HCT116 (cell line): Measurements from ENCODE around the gene TNS3. TPM values are rescaled to one million over a fixed set of nuclear protein-coding genes. Genes with fewer than 3 reads are reported as not detected.

Experiments used
- ATAC-seq: fragments of 200-7000 bp; cut with Tn5 transposase; 2 replicates; pipeline ENCODE4 v1.9.1; 2020; ENCODE audit warnings: mild to moderate bottlenecking, moderate library complexity
- BruUV-seq: library from RNA; stranded (reverse); fragments of 400-500 nt; replicated peaks from 2 replicates; lab custom pipeline; 2021; lab: Mats Ljungman, UMichigan
- CTCF ChIA-PET: fragments of 300-600 bp; sonication (Branson Sonifier 250); formaldehyde crosslinking; loops from one replicate; lab custom pipeline; 2021; ENCODE audit warnings: antibody characterized with exemption; lab: Charles Lee
- POLR2A ChIA-PET: fragments of 300-600, 350-600 bp; sonication (Branson Sonifier 250); formaldehyde crosslinking; loops from one replicate; lab custom pipeline; 2021; ENCODE audit warnings: antibody characterized with exemption; lab: Charles Lee
- RAD21 ChIA-PET, 2 experiments: fragments of 300-600 bp; sonication (Branson Sonifier 250); formaldehyde crosslinking; loops; one replicate each; lab custom pipeline; 2023; ENCODE audit warnings: low total read pairs in 2 of 2; ENCODE audit not compliant: uncharacterized antibody in 2 of 2, unreplicated experiment in 2 of 2, low non-redundant PET in 1 of 2; lab: Charles Lee
- DNase-seq: peaks from one replicate; pipeline ENCODE4 v3.0.0-alpha.2; 2010; ENCODE audit warnings: low read depth, low spot score
- H2AFZ ChIP-seq: fragments of 200-600 bp; shearing (Covaris generic), sonication (generic); 2 replicates; pipeline ENCODE4 v1.6.1; 2017; ENCODE audit warnings: low read depth, mixed run types, mixed read lengths, antibody characterized with exemption, low read length; ENCODE audit not compliant: poor library complexity, severe bottlenecking
- H3K27ac ChIP-seq: 2 replicates; pipeline ENCODE4 v1.5.1; 2012; ENCODE audit warnings: low read depth, low read length
- H3K27me3 ChIP-seq: fragments of 200-600 bp; sonication (generic); 2 replicates; pipeline ENCODE4 v1.6.1; 2016; ENCODE audit warnings: mixed run types, low read length, mixed read lengths; ENCODE audit not compliant: insufficient read depth
- H3K36me3 ChIP-seq, 2 experiments: fragments of 200-500 bp in 1 of 2; fragments of 200-600 bp in 1 of 2; sonication (Bioruptor generic) in 1 of 2; sonication (generic) in 1 of 2; 2 replicates each; pipeline versions ENCODE4 v1.5.1 to v1.6.1; 2014 to 2016; ENCODE audit warnings: low read length in 2 of 2, inconsistent platforms in 1 of 2, mixed read lengths in 1 of 2, mixed run types in 1 of 2; ENCODE audit not compliant: insufficient read depth in 2 of 2, control insufficient read depth in 1 of 2
- H3K4me1 ChIP-seq, 2 experiments: fragments of 200-600 bp in 1 of 2; sonication (generic) in 1 of 2; 2 replicates each; pipeline versions ENCODE4 v1.5.1 to v1.6.1; 2012 to 2017; ENCODE audit warnings: low read length in 2 of 2, inconsistent platforms in 1 of 2, mild to moderate bottlenecking in 1 of 2, mixed read lengths in 1 of 2, mixed run types in 1 of 2, moderate library complexity in 1 of 2; ENCODE audit not compliant: insufficient read depth in 2 of 2, control insufficient read depth in 1 of 2
- H3K4me2 ChIP-seq: fragments of 200-600 bp; sonication (generic); 2 replicates; pipeline ENCODE4 v1.6.1; 2017; ENCODE audit warnings: mixed run types, low read length, mixed read lengths
- H3K4me3 ChIP-seq, 2 experiments: fragments of 200-600 bp in 1 of 2; sonication (generic) in 1 of 2; replicated peaks in 1 of 2; 2 replicates each; pipeline ENCODE4 v1.5.1; 2011 to 2016; ENCODE audit warnings: low read length in 2 of 2, control low read depth in 1 of 2, low read depth in 1 of 2, mild to moderate bottlenecking in 1 of 2, mixed read lengths in 1 of 2, mixed run types in 1 of 2
- H3K79me2 ChIP-seq: fragments of 200-600 bp; sonication (generic); 2 replicates; pipeline ENCODE4 v1.6.1; 2017; ENCODE audit warnings: mild to moderate bottlenecking, mixed run types, low read length, moderate library complexity, mixed read lengths; ENCODE audit not compliant: insufficient read depth
- H3K9ac ChIP-seq: fragments of 200-600 bp; sonication (generic); 2 replicates; pipeline ENCODE4 v1.6.1; 2016; ENCODE audit warnings: low read length, mixed read lengths
- H3K9me2 ChIP-seq: fragments of 200-600 bp; sonication (generic), shearing (Covaris generic); 2 replicates; pipeline ENCODE4 v1.6.1; 2017; ENCODE audit warnings: mixed run types, mild to moderate bottlenecking, moderate library complexity; ENCODE audit not compliant: insufficient read depth
- H3K9me3 ChIP-seq, 2 experiments: fragments of 200-500 bp in 1 of 2; fragments of 200-600 bp in 1 of 2; sonication (Bioruptor generic) in 1 of 2; sonication (generic) in 1 of 2; 2 replicates each; pipeline ENCODE4 v1.6.1; 2014 to 2017; ENCODE audit warnings: low read length in 2 of 2, mixed read lengths in 2 of 2, inconsistent platforms in 1 of 2, low read depth in 1 of 2, mild to moderate bottlenecking in 1 of 2, mixed run types in 1 of 2, moderate library complexity in 1 of 2; ENCODE audit not compliant: control insufficient read depth in 1 of 2, insufficient read depth in 1 of 2
- H4K20me1 ChIP-seq: fragments of 200-600 bp; sonication (generic), shearing (Covaris generic); 2 replicates; pipeline ENCODE4 v1.6.1; 2017; ENCODE audit warnings: mixed run types, mild to moderate bottlenecking, moderate library complexity; ENCODE audit not compliant: insufficient read depth
- CBX3 ChIP-seq: IDR thresholded peaks from 2 replicates; pipeline ENCODE4 v1.6.1; 2012; ENCODE audit warnings: low read depth
- ELF1 ChIP-seq: IDR thresholded peaks from 2 replicates; pipeline ENCODE4 v1.6.1; 2012; ENCODE audit warnings: low read depth, borderline replicate concordance
- SIN3A ChIP-seq: IDR thresholded peaks from 2 replicates; pipeline ENCODE4 v1.6.1; 2012; ENCODE audit warnings: low read depth
- SRF ChIP-seq: IDR thresholded peaks from 2 replicates; pipeline ENCODE4 v1.6.1; 2012; ENCODE audit warnings: low read depth
- TCF7L2 ChIP-seq: IDR thresholded peaks from 2 replicates; pipeline ENCODE4 v1.7.0; 2011; ENCODE audit warnings: borderline replicate concordance, inconsistent platforms; ENCODE audit not compliant: insufficient read depth, insufficient read length; ENCODE audit errors: extremely low read depth
- ZNF274 ChIP-seq: fragments of 200-500 bp; sonication (Bioruptor generic); IDR thresholded peaks from 2 replicates; pipeline ENCODE4 v1.6.1; 2014; ENCODE audit warnings: mild to moderate bottlenecking, low read depth, low read length, inconsistent platforms
- intact Hi-C: fragments of 100-400 bp; cut with micrococcal nuclease; formaldehyde crosslinking; loops from 2 replicates; pipeline ENCODE4 v1.10.0; 2022
- total RNA-seq: library from RNA; stranded (reverse); gene quantifications from one replicate; pipeline ENCODE4 v1.2.1, GENCODE V29; 2021; ENCODE audit not compliant: unreplicated experiment
- TF ChIP-seq, protein P1 (sequence below): IDR thresholded peaks from 2 replicates; pipeline ENCODE4 v1.6.1; 2011; ENCODE audit warnings: mild to moderate bottlenecking, low read length, moderate library complexity; ENCODE audit not compliant: insufficient replicate concordance; ENCODE audit errors: extremely low read depth
- TF ChIP-seq, protein P2 (sequence below): IDR thresholded peaks from 2 replicates; pipeline ENCODE4 v1.6.1; 2012
- TF ChIP-seq, protein P3 (sequence below): IDR thresholded peaks from 2 replicates; pipeline ENCODE4 v1.6.1; 2012; ENCODE audit warnings: low read depth
- TF ChIP-seq, protein P4 (sequence below): IDR thresholded peaks from 2 replicates; pipeline ENCODE4 v1.6.1; 2012

TNS3 gene
- total RNA-seq, 1 experiment from 2014 or later: 9.1 TPM

DNA sequence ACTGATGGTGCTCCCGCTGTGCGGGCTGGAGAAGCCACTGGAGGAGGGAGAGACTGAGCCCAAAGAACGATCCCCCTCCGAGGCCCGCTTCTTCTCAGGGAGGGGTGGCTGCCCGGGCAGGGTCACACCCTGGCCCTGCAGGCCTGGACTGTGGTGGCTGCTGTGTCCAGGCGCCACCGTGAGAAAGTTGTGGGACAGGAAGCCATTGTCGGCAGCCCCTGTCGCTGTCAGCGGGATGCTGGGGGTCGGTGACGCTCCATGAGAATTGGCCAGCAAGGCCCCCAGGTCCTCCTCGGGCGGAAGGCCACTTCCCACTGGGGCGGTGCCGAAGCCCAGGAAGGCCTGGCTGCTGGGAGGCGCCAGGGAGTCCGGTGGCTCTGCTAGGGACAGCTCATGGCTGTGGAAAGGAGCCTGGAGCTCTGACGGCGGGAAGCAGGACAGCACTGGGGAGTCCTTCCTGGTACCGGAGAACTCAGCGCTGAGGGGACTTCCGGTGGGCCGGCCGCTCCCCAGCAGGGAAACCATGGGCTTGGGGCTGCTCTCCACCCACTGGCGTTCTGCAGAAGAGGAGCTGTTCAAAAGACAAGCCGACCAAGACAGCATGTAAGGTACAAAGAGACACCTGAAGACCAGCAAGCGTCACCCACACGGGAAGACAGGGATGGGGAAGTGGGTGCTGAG lies 278.8 kb downstream of the TNS3 start (continued):
- TF ChIP-seq, protein P1, sequence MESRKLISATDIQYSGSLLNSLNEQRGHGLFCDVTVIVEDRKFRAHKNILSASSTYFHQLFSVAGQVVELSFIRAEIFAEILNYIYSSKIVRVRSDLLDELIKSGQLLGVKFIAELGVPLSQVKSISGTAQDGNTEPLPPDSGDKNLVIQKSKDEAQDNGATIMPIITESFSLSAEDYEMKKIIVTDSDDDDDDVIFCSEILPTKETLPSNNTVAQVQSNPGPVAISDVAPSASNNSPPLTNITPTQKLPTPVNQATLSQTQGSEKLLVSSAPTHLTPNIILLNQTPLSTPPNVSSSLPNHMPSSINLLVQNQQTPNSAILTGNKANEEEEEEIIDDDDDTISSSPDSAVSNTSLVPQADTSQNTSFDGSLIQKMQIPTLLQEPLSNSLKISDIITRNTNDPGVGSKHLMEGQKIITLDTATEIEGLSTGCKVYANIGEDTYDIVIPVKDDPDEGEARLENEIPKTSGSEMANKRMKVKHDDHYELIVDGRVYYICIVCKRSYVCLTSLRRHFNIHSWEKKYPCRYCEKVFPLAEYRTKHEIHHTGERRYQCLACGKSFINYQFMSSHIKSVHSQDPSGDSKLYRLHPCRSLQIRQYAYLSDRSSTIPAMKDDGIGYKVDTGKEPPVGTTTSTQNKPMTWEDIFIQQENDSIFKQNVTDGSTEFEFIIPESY: no peak

DNA sequence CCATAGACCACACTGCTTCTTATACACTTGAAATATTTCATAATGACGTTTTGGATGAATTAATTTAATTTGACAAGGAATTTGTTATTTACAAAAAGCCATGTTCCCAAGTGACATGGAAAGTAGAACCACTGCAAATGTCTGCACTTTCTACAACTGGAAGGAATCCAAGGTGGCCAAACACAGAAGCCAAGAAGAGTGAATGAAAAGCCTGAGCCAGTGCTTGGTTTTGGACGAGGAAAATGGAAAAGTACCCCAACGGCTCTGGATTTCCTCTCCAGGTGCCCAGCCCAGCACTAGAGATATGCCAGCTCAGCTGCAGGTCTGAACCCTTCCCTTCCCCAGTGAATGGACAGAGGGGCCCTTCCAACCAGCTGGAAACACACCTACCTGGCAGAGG lies 279.4 kb downstream of the TNS3 start:
- RAD21 ChIA-PET: no interaction called here
- Histone ChIP-seq H3K4me2 (no peak overlapping the region), H3K79me2 (no peaks in the 10 kb centered on the region), H3K36me3 (no peaks in the 10 kb centered on the region), H3K27ac (no peak overlapping the region), H4K20me1 (no peaks in the 10 kb centered on the region), H3K9me3 (no peaks in the 10 kb centered on the region), H3K27me3 (no peaks in the 10 kb centered on the region), H3K4me1 (no peaks in the 10 kb centered on the region), H3K9ac (no peak overlapping the region), H3K4me3 (no peak overlapping the region), H3K9me2 (no peaks in the 10 kb centered on the region), H2AFZ (no peak overlapping the region)
- no peak for DNase-seq
- TF ChIP-seq TCF7L2 (no peak), ELF1 (no peak), SRF (no peak), CBX3 (no peak), ZNF274 (no peak), SIN3A (no peak)
- TF ChIP-seq, protein P2, sequence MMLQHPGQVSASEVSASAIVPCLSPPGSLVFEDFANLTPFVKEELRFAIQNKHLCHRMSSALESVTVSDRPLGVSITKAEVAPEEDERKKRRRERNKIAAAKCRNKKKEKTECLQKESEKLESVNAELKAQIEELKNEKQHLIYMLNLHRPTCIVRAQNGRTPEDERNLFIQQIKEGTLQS: no peak
- TF ChIP-seq, protein P3, sequence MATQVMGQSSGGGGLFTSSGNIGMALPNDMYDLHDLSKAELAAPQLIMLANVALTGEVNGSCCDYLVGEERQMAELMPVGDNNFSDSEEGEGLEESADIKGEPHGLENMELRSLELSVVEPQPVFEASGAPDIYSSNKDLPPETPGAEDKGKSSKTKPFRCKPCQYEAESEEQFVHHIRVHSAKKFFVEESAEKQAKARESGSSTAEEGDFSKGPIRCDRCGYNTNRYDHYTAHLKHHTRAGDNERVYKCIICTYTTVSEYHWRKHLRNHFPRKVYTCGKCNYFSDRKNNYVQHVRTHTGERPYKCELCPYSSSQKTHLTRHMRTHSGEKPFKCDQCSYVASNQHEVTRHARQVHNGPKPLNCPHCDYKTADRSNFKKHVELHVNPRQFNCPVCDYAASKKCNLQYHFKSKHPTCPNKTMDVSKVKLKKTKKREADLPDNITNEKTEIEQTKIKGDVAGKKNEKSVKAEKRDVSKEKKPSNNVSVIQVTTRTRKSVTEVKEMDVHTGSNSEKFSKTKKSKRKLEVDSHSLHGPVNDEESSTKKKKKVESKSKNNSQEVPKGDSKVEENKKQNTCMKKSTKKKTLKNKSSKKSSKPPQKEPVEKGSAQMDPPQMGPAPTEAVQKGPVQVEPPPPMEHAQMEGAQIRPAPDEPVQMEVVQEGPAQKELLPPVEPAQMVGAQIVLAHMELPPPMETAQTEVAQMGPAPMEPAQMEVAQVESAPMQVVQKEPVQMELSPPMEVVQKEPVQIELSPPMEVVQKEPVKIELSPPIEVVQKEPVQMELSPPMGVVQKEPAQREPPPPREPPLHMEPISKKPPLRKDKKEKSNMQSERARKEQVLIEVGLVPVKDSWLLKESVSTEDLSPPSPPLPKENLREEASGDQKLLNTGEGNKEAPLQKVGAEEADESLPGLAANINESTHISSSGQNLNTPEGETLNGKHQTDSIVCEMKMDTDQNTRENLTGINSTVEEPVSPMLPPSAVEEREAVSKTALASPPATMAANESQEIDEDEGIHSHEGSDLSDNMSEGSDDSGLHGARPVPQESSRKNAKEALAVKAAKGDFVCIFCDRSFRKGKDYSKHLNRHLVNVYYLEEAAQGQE: no peak
- TF ChIP-seq, protein P4, sequence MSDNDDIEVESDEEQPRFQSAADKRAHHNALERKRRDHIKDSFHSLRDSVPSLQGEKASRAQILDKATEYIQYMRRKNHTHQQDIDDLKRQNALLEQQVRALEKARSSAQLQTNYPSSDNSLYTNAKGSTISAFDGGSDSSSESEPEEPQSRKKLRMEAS: no peak
- BruUV-seq: no TSS peak
- ATAC-seq: no peak
- POLR2A ChIA-PET: no interaction called here
- CTCF ChIA-PET: no interaction called here
- intact Hi-C loops: no loop called here
